HL-60 (cell line): ENCODE data around the gene RALBP1.

Source experiments
- DNase-seq, 2 experiments: peaks; one replicate each; pipeline ENCODE4 v3.0.0-alpha.2; 2010 to 2020; ENCODE audit warnings: low read depth in 1 of 2, low spot score in 1 of 2
- H3K27ac ChIP-seq: fragments of 250-450 bp; sonication (Bioruptor Pico); replicated peaks from 2 replicates; pipeline ENCODE4 v1.5.1; 2020; ENCODE audit warnings: mild to moderate bottlenecking, moderate library complexity
- H3K27me3 ChIP-seq: fragments of 250-450 bp; sonication (Bioruptor Pico); 2 replicates; pipeline ENCODE4 v1.5.1; 2021; ENCODE audit warnings: mild to moderate bottlenecking, moderate library complexity; ENCODE audit not compliant: insufficient read depth, poor library complexity, severe bottlenecking
- H3K4me3 ChIP-seq: replicated peaks from 2 replicates; pipeline ENCODE4 v1.5.1; 2011; ENCODE audit warnings: mild to moderate bottlenecking, control low read depth, low read length; ENCODE audit not compliant: insufficient read depth
- CTCF ChIP-seq: IDR thresholded peaks from one replicate; pipeline ENCODE4 v1.5.1; 2011; ENCODE audit warnings: low read length, control low read depth, inconsistent platforms; ENCODE audit not compliant: insufficient read depth
- GABPA ChIP-seq: IDR thresholded peaks from 2 replicates; pipeline ENCODE4 v1.6.1; 2012; ENCODE audit warnings: low read depth
- POLR2AphosphoS5 ChIP-seq: IDR thresholded peaks from 2 replicates; pipeline ENCODE4 v1.6.1; 2012; ENCODE audit warnings: low read depth
- SPI1 ChIP-seq: IDR thresholded peaks from 2 replicates; pipeline ENCODE4 v1.6.1; 2012; ENCODE audit warnings: low read depth, mild to moderate bottlenecking, borderline replicate concordance
- TF ChIP-seq, protein P1 (sequence below): IDR thresholded peaks from 2 replicates; pipeline ENCODE4 v1.6.1; 2012; ENCODE audit warnings: low read depth; ENCODE audit not compliant: insufficient replicate concordance

The RALBP1 gene

GRCh38 chr18:9577361-9577760, 102.0 kb downstream of the RALBP1 start:
- no peak overlapping the region for H3K4me3 ChIP-seq
- DNase-seq, result no peak
- H3K27me3 ChIP-seq, result no peaks in the 10 kb centered on the region
- no peak overlapping the region for H3K27ac ChIP-seq
- no peak for TF ChIP-seq POLR2AphosphoS5
- TF ChIP-seq SPI1, result no peak
- no peak for TF ChIP-seq GABPA
- TF ChIP-seq CTCF, result no peak
- TF ChIP-seq, protein P1, sequence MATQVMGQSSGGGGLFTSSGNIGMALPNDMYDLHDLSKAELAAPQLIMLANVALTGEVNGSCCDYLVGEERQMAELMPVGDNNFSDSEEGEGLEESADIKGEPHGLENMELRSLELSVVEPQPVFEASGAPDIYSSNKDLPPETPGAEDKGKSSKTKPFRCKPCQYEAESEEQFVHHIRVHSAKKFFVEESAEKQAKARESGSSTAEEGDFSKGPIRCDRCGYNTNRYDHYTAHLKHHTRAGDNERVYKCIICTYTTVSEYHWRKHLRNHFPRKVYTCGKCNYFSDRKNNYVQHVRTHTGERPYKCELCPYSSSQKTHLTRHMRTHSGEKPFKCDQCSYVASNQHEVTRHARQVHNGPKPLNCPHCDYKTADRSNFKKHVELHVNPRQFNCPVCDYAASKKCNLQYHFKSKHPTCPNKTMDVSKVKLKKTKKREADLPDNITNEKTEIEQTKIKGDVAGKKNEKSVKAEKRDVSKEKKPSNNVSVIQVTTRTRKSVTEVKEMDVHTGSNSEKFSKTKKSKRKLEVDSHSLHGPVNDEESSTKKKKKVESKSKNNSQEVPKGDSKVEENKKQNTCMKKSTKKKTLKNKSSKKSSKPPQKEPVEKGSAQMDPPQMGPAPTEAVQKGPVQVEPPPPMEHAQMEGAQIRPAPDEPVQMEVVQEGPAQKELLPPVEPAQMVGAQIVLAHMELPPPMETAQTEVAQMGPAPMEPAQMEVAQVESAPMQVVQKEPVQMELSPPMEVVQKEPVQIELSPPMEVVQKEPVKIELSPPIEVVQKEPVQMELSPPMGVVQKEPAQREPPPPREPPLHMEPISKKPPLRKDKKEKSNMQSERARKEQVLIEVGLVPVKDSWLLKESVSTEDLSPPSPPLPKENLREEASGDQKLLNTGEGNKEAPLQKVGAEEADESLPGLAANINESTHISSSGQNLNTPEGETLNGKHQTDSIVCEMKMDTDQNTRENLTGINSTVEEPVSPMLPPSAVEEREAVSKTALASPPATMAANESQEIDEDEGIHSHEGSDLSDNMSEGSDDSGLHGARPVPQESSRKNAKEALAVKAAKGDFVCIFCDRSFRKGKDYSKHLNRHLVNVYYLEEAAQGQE, result no peak

- Histone ChIP-seq H3K27ac (no peak overlapping the region), H3K4me3 (no peak overlapping the region)
- TF ChIP-seq POLR2AphosphoS5 (no peak), SPI1 (no peak), CTCF (no peak), GABPA (no peak)
- TF ChIP-seq, protein P1, result no peak
These were observed 103.0 kb downstream of the RALBP1 start for GRCh38 chr18:9578306-9578705.

GRCh38 chr18:9581667-9582066, 106.4 kb downstream of the RALBP1 start:
- no peak for DNase-seq
- TF ChIP-seq POLR2AphosphoS5 (no peak), CTCF (no peak), SPI1 (no peak), GABPA (no peak)
- TF ChIP-seq, protein P1, result no peak
- Histone ChIP-seq H3K27me3 (no peaks in the 10 kb centered on the region), H3K4me3 (no peak overlapping the region), H3K27ac (no peak overlapping the region)

More at GRCh38 chr18:9578306-9578705, 103.0 kb downstream of the RALBP1 start:
- H3K27me3 ChIP-seq, result no peaks in the 10 kb centered on the region
- DNase-seq, result no peak
